Right lobe of liver (tissue), 6 donors: ENCODE results near the gene PDZK1IP1. TPM values are rescaled to one million over a fixed set of nuclear protein-coding genes. Genes with fewer than 3 reads are reported as not detected.
A peak's percentile ranks its signal among the peaks of the same experiment; 100 is the strongest.

Source experiments
- ATAC-seq, 4 donors: fragments of 200-7000 bp; cut with Tn5 transposase; one replicate each; pipeline ENCODE4 v1.9.1; 2020; ENCODE audit warnings: mild to moderate bottlenecking in 4 of 4, moderate library complexity in 4 of 4
- DNase-seq, 3 donors: peaks; one replicate each; pipeline ENCODE4 v3.0.0-alpha.2; 2020
- H3K27ac ChIP-seq, 3 donors: fragments of 200-600 bp; one replicate each; pipeline ENCODE4 v1.8.0; 2022
- H3K27me3 ChIP-seq, 2 donors: fragments of 200-600 bp; one replicate each; pipeline ENCODE4 v1.8.0; 2022
- H3K36me3 ChIP-seq, 4 donors: fragments of 200-600 bp; sonication (generic) in 1 of 4; one replicate each; pipeline versions ENCODE4 v1.5.1 to v1.8.0; 2017 to 2022; ENCODE audit warnings: control low read depth in 1 of 4
- H3K4me1 ChIP-seq, 4 donors: fragments of 200-600 bp; sonication (generic) in 1 of 4; one replicate each; pipeline versions ENCODE4 v1.5.1 to v1.8.0; 2017 to 2022; ENCODE audit warnings: control low read depth in 1 of 4
- H3K4me3 ChIP-seq, 3 donors: fragments of 200-600 bp; one replicate each; pipeline ENCODE4 v1.8.0; 2022
- H3K9me3 ChIP-seq, 4 donors: fragments of 200-600 bp; sonication (generic) in 1 of 4; one replicate each; pipeline versions ENCODE4 v1.5.1 to v1.8.0; 2017 to 2022; ENCODE audit warnings: control low read depth in 1 of 4
- POLR2A ChIP-seq: fragments of 450-650 bp; IDR thresholded peaks from one replicate; pipeline ENCODE4 v1.6.1; 2017; ENCODE audit warnings: antibody characterized with exemption, mild to moderate bottlenecking
- WGBS: methylation state at CpG from one replicate; pipeline ENCODE4 v1.1.6; 2018; ENCODE audit warnings: low coverage, low lambda C conversion rate; ENCODE audit not compliant: insufficient coverage; ENCODE audit errors: missing lambda C conversion rate; 5-methylcytosine and 5-hydroxymethylcytosine counted together
- intact Hi-C, 2 donors: fragments of 100-400 bp; cut with DNase I; formaldehyde crosslinking; loops; one replicate each; pipeline versions ENCODE4 v1.11.2 to v1.14.1; 2022
- total RNA-seq, 6 experiments: library from RNA; depleted of rRNA in 2 of 6; stranded (reverse); fragments of >200 nt in 2 of 6; fragmentation: NEBNext Ultra II Directional in 3 of 6; extraction: Animal tissue kit (Norgen Biotek cat#: 25700) in 3 of 6; gene quantifications; one replicate each; pipeline versions ENCODE4 v1.1.0 to v1.2.4, GENCODE V29; 2016 to 2023
- TF ChIP-seq, protein P1 (sequence below), 4 donors: fragments of 200-600 bp in 3 of 4; fragments of 450-650 bp in 1 of 4; IDR thresholded peaks; one replicate each; pipeline versions ENCODE4 v1.5.1 to v1.8.0; 2016 to 2022; ENCODE audit warnings: antibody characterized with exemption in 4 of 4, mild to moderate bottlenecking in 2 of 4
- donor health status: DM: no; HTN: yes; CAD: no.
- donor health status: DM: no; HTN: no; CAD: no.
- donor health status: DM: no; HTN: no; CAD: no.
- donor health status: DM: no; HTN: yes; CAD: no.
- donor health status: DM: no; HTN: yes; CAD: no.

The PDZK1IP1 gene
- total RNA-seq, 6 experiments from 2014 or later, result 0.24 to 44.3 (median 5.4) TPM

DNA sequence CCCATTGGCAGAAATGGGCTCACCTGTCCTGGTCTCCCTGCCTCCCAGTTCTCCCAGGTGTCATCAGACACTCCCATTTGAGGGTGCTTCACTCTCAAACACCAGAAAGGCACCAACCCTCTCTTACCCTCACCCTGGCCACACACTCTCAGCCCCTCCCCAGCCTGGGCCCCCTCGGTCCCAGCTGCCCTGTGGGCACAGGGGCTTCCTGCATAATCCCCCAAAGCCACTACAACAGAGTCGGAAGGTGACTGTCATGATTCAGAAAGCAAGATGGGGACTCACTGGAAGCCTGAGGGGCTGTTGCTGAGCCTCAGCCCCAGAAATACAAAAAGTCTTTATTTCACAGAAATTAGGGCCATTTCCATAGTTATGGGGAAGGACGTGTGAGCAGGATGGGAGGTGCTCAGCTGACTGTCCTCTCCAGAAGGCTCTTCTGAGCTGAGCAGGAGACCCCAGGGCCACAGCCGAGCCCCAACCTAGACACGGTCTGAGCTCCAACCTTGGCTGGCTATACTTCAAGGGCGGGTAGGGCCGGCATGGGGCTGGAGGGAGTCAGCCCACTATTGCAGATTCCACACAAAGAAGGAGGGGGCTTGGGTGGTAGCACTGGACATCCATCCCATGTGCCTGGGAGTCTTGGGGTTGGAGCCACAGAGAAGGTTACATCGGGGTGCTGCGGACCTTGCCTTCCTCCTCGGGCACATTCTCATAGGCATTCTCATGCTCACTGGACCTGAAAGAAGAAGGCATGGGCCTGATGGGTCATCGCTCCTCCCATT lies 6.3 kb downstream of the PDZK1IP1 start:
- ATAC-seq (no peak), DNase-seq (no peak)
- no peak for TF ChIP-seq POLR2A
- TF ChIP-seq, protein P1, sequence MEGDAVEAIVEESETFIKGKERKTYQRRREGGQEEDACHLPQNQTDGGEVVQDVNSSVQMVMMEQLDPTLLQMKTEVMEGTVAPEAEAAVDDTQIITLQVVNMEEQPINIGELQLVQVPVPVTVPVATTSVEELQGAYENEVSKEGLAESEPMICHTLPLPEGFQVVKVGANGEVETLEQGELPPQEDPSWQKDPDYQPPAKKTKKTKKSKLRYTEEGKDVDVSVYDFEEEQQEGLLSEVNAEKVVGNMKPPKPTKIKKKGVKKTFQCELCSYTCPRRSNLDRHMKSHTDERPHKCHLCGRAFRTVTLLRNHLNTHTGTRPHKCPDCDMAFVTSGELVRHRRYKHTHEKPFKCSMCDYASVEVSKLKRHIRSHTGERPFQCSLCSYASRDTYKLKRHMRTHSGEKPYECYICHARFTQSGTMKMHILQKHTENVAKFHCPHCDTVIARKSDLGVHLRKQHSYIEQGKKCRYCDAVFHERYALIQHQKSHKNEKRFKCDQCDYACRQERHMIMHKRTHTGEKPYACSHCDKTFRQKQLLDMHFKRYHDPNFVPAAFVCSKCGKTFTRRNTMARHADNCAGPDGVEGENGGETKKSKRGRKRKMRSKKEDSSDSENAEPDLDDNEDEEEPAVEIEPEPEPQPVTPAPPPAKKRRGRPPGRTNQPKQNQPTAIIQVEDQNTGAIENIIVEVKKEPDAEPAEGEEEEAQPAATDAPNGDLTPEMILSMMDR (IDR thresholded peaks at IDR 0.05), result no peak
- intact Hi-C loops, result loop anchor here in 1 of 2 donors (10.0 kb wide), 1 partner anchor 231 kb away; the partner anchor contains the start of gene FOXE3
- no peak overlapping the region for H3K27ac ChIP-seq
- no peaks in the 10 kb centered on the region for H3K36me3 ChIP-seq
- H3K4me3 ChIP-seq, result no peak overlapping the region
- H3K4me1 ChIP-seq, result peaks cover 0 to 3% (median 0%) of the 10 kb centered on the region in 4 donors
- H3K27me3 ChIP-seq, result no peaks in the 10 kb centered on the region
- H3K9me3 ChIP-seq, result no peaks in the 10 kb centered on the region
- WGBS, result 43% methylated on average over 3 of the region's 11 CpGs

DNA sequence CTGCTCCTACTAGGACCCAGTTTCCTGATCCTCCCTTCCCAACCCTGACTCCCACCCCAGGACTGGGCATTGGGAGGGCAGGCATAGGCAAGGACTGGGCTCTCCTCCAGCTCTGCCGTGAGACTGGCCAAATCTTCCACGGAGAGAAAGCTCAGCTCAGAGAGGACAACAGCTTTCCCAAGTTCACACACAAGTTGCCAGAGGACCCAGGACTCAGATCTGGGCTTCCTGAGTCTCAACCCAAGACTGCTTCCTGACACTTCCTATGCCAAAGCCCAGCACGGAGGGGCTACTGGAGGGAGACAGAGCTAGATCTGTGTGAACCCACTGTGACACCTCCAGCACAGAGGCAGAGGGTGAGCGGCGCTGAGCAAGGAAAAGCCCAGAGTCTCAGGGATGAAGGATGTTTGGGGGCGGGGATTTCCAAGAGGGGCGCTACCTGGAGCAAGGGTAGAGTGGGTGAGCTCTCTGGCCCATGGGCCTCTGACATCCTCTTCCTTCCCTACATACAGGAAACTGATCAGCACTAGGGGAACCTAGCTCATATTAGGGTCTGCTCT lies 7.1 kb downstream of the PDZK1IP1 start:
- no peak for DNase-seq
- Histone ChIP-seq H3K36me3 (no peaks in the 10 kb centered on the region), H3K4me1 (peaks cover 0 to 3% (median 0%) of the 10 kb centered on the region in 4 donors), H3K27me3 (no peaks in the 10 kb centered on the region), H3K9me3 (no peaks in the 10 kb centered on the region), H3K4me3 (no peak overlapping the region), H3K27ac (no peak overlapping the region)
- no peak for ATAC-seq
- TF ChIP-seq, protein P1 (IDR thresholded peaks at IDR 0.05), result no peak
- TF ChIP-seq POLR2A, result no peak
- intact Hi-C loops, result loop anchor here in 1 of 2 donors (10.0 kb wide), 1 partner anchor 232 kb away; the partner anchor contains the start of gene FOXE3
- WGBS, result 65% methylated on average over 6 of the region's 7 CpGs

DNA sequence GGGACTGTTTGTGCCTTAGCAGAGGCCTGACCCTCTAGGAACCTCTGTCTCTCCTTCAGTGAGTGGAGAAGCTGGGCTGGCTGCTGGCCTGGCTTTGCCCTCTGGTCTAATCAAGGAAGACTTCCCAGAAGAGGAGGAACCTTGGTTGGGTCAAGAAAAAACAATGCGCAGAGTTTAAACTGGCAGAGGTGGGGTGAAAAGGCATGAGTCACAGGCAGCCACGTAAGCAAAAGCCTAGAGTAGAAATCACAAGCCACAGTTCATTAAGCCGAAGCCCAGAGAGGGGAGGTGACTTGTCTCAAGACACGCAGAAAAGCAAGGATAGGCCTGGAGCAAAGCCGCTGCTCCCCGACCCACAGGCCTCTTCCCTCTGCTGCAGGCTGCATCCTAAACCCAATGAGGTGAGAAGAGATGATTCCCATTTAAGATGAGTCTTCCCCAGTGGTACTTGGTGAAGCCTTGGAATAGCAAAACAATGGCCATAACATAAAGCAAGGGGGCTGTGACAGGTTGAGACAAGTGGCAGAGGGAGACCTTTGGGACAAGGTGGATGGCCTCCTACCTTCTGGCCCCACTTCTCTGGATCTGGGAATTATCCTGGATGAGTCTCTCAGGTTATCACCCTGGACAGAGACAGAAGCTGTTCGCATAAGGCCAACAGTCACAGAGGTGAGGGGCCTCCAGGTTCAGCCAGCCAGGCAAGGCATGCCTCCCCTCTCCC lies 7.7 kb downstream of the PDZK1IP1 start:
- peak in 1 of 4 donors; percentile 11 for ATAC-seq
- H3K27ac ChIP-seq, result no peak overlapping the region

More for the DNA sequence above, 7.7 kb downstream of the PDZK1IP1 start:
- DNase-seq, result no peak
- WGBS, result 71% methylated on average over 2 of the region's 7 CpGs
- Histone ChIP-seq H3K9me3 (no peaks in the 10 kb centered on the region), H3K4me3 (no peak overlapping the region), H3K4me1 (peaks cover 0 to 3% (median 0%) of the 10 kb centered on the region in 4 donors), H3K27me3 (no peaks in the 10 kb centered on the region), H3K36me3 (no peaks in the 10 kb centered on the region)
- no peak for TF ChIP-seq POLR2A
- TF ChIP-seq, protein P1 (IDR thresholded peaks at IDR 0.05), result no peak
- intact Hi-C loops, result loop anchor here in 1 of 2 donors (10.0 kb wide), 1 partner anchor 233 kb away; the partner anchor contains the start of gene FOXE3
